Stimulated activated CD4-positive, alpha-beta T cell treated with anti-CD3 and anti-CD28 coated beads, Interleukin-4, amount 100 ng/mL, for 4 hours (primary cell): ENCODE results near the gene GRIP2.

ENCODE experiments used
- DNase-seq, 2 experiments: peaks; one replicate each; pipeline ENCODE4 v3.0.0-alpha.2; 2020

GRIP2 gene

GRCh38 chr3:14448756-14449727 lies 91.1 kb downstream of the GRIP2 start:
- DNase-seq = no peak

DNA sequence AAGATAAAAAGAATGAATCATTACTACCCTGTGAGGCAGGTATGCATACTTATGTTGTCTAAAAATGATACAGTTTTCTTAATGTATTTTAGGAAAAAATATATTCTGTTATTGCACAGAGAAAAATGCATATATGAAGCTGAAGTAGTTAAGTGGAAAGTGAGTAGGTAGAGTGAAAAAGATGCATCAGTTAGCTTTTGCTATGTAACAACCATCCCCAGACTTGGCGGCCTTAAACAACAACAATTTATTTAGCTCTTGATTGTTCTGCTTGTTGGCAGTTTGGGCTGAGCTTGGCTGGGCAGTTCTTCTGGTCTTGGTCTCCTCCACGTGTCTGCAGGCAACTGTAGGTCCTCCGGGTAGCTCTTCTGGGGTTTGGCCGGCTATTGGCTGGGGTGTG lies 92.1 kb downstream of the GRIP2 start:
- no peak for DNase-seq

- DNase-seq = no peak
Observed at GRCh38 chr3:14446988-14447570, 93.1 kb downstream of the GRIP2 start.

GRCh38 chr3:14445773-14446172 lies 94.4 kb downstream of the GRIP2 start:
- DNase-seq = no peak

GRCh38 chr3:14444380-14444779 lies 95.8 kb downstream of the GRIP2 start:
- no peak for DNase-seq

GRCh38 chr3:14441920-14442300 lies 98.2 kb downstream of the GRIP2 start:
- DNase-seq = no peak

GRCh38 chr3:14441240-14441919 lies 98.8 kb downstream of the GRIP2 start:
- no peak for DNase-seq

GRCh38 chr3:14440531-14441239 lies 99.5 kb downstream of the GRIP2 start:
- no peak for DNase-seq

- no peak for DNase-seq
Observed at GRCh38 chr3:14440168-14440518, 100.0 kb downstream of the GRIP2 start.

- DNase-seq = no peak
Observed at GRCh38 chr3:14439501-14440167, 100.5 kb downstream of the GRIP2 start.
